ENCODE measurements around the gene NSRP1.

The NSRP1 gene

DNA sequence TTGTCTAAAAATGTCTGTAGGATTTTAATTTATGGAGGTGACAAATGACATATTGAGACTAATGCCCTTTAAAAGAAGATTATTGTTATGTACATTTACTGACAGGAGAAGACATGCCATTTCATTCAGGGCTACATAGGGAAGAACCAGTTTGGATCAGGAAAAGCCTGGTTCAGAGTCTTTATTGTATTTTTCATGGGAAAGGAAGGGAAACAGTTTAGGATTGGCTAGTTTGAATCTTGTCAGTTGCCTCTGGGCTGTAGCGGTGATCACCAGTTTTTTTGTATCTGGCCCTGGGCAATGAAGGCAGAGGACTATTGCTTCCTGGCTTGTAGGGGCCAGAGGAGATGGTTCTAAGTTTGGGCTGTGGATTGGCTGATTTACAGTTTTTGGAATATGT is 31.8 kb downstream of the NSRP1 start:
- no peak overlapping the region for H3K27ac ChIP-seq
- H3K9me3 ChIP-seq (ENCODE audit: severe bottlenecking) = no peaks in the 10 kb centered on the region
- TF ChIP-seq, protein P1, sequence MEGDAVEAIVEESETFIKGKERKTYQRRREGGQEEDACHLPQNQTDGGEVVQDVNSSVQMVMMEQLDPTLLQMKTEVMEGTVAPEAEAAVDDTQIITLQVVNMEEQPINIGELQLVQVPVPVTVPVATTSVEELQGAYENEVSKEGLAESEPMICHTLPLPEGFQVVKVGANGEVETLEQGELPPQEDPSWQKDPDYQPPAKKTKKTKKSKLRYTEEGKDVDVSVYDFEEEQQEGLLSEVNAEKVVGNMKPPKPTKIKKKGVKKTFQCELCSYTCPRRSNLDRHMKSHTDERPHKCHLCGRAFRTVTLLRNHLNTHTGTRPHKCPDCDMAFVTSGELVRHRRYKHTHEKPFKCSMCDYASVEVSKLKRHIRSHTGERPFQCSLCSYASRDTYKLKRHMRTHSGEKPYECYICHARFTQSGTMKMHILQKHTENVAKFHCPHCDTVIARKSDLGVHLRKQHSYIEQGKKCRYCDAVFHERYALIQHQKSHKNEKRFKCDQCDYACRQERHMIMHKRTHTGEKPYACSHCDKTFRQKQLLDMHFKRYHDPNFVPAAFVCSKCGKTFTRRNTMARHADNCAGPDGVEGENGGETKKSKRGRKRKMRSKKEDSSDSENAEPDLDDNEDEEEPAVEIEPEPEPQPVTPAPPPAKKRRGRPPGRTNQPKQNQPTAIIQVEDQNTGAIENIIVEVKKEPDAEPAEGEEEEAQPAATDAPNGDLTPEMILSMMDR (IDR thresholded peaks at IDR 0.05; ENCODE audit: low read depth, low read length) = no peak
- H3K27me3 ChIP-seq (ENCODE audit: insufficient read depth, low read depth, severe bottlenecking) = no peaks in the 10 kb centered on the region
- H3K36me3 ChIP-seq = peaks cover 7% of the 10 kb centered on the region; the same call in 1 of the 2 replicates
- no peak overlapping the region for H3K4me3 ChIP-seq (ENCODE audit: low read depth, low read length)
- no peak for DNase-seq

DNA sequence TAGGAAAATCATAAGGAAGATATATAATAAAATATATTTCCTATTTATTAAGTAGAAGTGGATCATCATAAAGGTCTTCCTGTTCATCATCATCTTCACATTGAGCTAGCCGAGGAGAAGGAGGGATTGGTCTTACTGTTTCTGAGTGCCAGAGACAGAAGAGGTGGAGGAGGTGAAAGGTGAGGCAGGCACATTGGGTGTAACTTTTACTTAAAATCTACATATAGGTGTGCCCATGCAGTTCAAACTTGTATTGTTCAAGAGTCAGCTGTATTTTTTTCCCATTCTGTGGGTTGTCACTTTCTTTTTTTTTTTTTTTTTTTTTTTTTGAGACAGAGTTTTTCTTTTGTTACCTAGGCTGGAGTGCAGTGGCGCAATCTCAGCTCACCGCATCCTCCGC is 34.9 kb downstream of the NSRP1 start:
- TF ChIP-seq, protein P1 (IDR thresholded peaks at IDR 0.05; ENCODE audit: low read depth, low read length) = no peak
- H3K4me3 ChIP-seq (ENCODE audit: low read depth, low read length) = no peak overlapping the region

DNA sequence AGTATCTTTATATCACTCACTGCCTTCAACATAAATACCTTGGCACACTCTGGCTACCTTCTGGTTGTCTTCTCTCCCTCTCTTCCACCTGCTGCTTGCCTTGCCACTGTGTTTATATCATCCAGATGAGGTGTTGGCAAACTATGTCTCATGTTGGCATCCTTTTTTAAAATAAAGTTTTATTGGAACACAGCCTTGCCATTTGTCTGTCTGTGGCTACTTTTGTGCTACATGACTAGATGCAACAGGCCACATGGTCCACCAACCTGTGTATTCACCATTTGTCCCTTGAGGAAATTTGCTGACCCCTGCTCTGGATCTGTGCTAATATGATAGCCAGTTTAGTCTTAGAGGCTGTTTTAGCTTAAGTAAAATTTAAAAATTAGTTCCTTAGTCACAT is 36.8 kb downstream of the NSRP1 start:
- TF ChIP-seq, protein P1 (IDR thresholded peaks at IDR 0.05; ENCODE audit: low read depth, low read length) = no peak
- no peak for DNase-seq
- Histone ChIP-seq H3K4me3 (ENCODE audit: low read depth, low read length) (no peak overlapping the region), H3K27ac (no peak overlapping the region), H3K36me3 (peaks cover 20% of the 10 kb centered on the region), H3K27me3 (ENCODE audit: insufficient read depth, low read depth, severe bottlenecking) (no peaks in the 10 kb centered on the region), H3K9me3 (ENCODE audit: severe bottlenecking) (peaks cover 1% of the 10 kb centered on the region)

More for the DNA sequence above, 34.9 kb downstream of the NSRP1 start:
- Histone ChIP-seq H3K36me3 (peaks cover 5% of the 10 kb centered on the region), H3K9me3 (ENCODE audit: severe bottlenecking) (no peaks in the 10 kb centered on the region), H3K27me3 (ENCODE audit: insufficient read depth, low read depth, severe bottlenecking) (no peaks in the 10 kb centered on the region), H3K27ac (no peak overlapping the region)
- DNase-seq = no peak

GRCh38 chr17:30155389-30155788 is 38.8 kb downstream of the NSRP1 start:
- Histone ChIP-seq H3K27ac (no peak overlapping the region), H3K27me3 (ENCODE audit: insufficient read depth, low read depth, severe bottlenecking) (no peaks in the 10 kb centered on the region), H3K36me3 (peaks cover 28% of the 10 kb centered on the region), H3K9me3 (ENCODE audit: severe bottlenecking) (peaks cover 6% of the 10 kb centered on the region), H3K4me3 (ENCODE audit: low read depth, low read length) (no peak overlapping the region)
- TF ChIP-seq, protein P1 (IDR thresholded peaks at IDR 0.05; ENCODE audit: low read depth, low read length) = no peak
- no peak for DNase-seq

DNA sequence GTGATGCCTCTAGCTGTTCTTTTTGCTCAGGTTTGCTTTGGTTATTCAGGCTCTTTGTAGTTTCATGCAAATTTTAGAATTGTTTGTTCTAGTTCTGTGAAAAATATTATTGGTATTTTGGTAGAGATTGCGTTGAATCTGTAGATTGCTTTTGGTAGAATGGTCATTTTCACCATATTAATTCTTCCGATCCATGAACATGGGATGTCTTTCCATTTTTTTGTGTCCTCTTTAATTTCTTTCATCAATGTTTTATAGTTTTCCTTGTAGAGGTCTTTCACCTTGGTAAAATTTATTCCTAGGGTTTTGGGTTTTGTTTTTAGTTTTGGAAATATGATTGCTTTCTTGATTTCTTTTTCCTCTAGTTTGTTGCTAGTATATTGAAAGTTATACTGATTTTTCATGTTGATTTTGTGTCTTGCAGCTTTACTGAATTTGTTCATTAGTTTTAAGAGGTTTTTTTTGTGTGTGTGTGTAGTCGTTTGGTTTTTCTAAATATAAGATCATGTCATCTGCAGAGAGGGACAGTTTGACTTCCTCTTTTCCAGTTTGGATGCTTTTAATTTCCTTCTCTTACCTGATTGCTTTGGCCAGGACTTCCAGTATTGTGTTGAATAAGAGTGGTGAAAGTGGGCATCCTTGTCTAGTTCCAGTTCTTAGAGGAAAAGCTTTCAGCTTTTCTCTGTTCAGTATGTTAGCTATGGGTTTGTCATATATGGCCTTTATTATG is 42.4 kb downstream of the NSRP1 start:
- TF ChIP-seq, protein P1 (IDR thresholded peaks at IDR 0.05; ENCODE audit: low read depth, low read length) = no peak
- Histone ChIP-seq H3K36me3 (peaks cover 31% of the 10 kb centered on the region), H3K27me3 (ENCODE audit: insufficient read depth, low read depth, severe bottlenecking) (no peaks in the 10 kb centered on the region), H3K4me3 (ENCODE audit: low read depth, low read length) (no peak overlapping the region), H3K9me3 (ENCODE audit: severe bottlenecking) (peaks cover 6% of the 10 kb centered on the region), H3K27ac (no peak overlapping the region)
- DNase-seq = no peak
